Epithelial cell of proximal tubule (primary cell): ENCODE measurements around the gene COMMD2. TPM values are rescaled to one million over a fixed set of nuclear protein-coding genes. Genes with fewer than 3 reads are reported as not detected.
A peak's percentile ranks its signal among the peaks of the same experiment; 100 is the strongest.

Source experiments
- DNase-seq: peaks from one replicate; pipeline ENCODE4 v3.0.0-alpha.2; 2011; ENCODE audit warnings: low read depth
- H3K4me3 ChIP-seq: 2 replicates; pipeline ENCODE4 v1.5.1; 2011; ENCODE audit warnings: low read depth, mild to moderate bottlenecking, low read length
- total RNA-seq: library from RNA; depleted of rRNA; stranded (reverse); fragments of >200 nt; gene quantifications from 2 replicates; pipeline ENCODE4 v1.2.3, GENCODE V29; 2015
- TF ChIP-seq, protein P1 (sequence below): conservative IDR thresholded peaks from 2 replicates; pipeline ENCODE4 v1.5.1; 2012; ENCODE audit warnings: low read depth, mild to moderate bottlenecking, low read length

Gene COMMD2
- total RNA-seq: 22.0 and 23.7 TPM in 2 replicates

DNA sequence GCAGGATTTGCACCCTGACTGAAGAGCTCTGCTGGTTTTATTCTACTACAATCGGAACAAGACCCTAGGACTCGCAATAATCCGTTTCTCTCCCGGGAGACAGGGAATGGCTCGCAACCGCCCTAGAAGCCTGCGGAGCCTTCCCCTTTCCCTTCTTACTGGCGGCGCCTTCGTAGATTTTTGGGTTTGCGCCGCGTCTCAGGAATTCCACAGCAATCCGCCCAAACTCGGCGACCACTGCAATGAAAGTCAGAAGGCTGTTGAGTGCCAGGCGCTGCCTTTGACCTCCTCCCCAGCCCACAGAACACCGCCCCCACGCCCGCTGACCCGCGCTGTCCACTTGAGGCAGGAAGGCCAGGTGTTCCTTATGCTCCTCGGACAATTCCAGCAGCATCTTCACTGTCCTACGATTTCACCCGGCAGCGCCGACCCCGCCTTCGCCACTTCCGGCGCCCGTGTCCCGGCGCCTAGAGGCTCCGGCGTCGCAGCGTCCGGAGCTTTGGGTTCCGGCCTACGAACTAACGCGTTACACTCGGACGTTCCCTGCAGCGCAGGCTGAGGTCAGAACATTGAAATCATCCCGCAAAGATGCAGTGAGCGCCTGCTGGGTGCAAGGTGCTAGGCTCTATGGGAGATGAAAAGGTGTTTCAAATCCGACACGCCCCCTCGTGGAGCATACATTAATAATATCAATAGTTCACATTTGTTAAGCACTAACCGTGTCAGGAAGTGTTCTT, at the start of gene COMMD2:
COMMD2 (minus strand) TSS at position 439 of the 737 bp plus-strand sequence; CDS start at position 394, 45 bp downstream.
- DNase-seq: peak; percentile 56
- peak within 1 kb of the TSS; percentile 73 for H3K4me3 ChIP-seq
- TF ChIP-seq, protein P1, sequence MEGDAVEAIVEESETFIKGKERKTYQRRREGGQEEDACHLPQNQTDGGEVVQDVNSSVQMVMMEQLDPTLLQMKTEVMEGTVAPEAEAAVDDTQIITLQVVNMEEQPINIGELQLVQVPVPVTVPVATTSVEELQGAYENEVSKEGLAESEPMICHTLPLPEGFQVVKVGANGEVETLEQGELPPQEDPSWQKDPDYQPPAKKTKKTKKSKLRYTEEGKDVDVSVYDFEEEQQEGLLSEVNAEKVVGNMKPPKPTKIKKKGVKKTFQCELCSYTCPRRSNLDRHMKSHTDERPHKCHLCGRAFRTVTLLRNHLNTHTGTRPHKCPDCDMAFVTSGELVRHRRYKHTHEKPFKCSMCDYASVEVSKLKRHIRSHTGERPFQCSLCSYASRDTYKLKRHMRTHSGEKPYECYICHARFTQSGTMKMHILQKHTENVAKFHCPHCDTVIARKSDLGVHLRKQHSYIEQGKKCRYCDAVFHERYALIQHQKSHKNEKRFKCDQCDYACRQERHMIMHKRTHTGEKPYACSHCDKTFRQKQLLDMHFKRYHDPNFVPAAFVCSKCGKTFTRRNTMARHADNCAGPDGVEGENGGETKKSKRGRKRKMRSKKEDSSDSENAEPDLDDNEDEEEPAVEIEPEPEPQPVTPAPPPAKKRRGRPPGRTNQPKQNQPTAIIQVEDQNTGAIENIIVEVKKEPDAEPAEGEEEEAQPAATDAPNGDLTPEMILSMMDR: peak; percentile 36

DNA sequence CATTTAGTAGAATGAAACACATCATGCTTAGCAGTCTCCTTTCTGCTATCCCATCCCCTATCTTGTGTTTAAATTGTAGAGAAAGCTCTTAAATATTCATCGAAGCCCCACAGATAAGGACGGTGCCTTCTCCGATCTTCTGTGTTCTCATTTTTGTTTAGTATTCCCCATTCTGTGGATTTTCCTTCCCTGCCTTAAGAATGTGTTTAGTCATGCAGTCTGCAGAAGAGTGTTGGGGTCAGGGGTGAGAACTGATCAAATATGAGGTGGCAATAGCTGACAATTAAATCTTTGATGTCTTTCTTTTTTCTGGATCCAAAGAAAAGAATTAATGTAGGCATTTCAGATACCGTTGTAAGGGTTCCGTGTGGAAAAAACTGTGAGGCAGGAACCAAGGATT, 49.4 kb upstream of the COMMD2 start:
- DNase-seq: no peak

DNA sequence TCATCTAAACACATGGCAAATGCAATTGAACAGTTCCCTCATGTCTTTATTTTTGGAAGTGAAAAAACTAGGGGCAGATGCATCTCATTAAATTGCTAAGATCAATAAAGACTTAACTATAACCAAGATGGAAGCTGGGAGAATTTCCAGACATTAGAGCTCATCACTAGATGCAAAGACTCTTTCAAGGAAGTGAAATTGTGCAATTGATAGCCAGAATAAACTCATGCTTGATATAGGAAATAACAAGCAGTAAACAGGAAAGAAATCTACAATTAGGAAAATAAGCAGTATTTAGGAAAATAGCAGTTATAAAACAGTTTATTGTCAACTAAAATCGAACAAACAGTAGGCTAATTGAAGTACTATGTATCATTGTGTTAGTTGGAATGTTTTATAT, 48.9 kb upstream of the COMMD2 start:
- H3K4me3 ChIP-seq: no peak overlapping the region
- TF ChIP-seq, protein P1: no peak
- DNase-seq: no peak

More for the DNA sequence above, 49.4 kb upstream of the COMMD2 start:
- TF ChIP-seq, protein P1: no peak
- H3K4me3 ChIP-seq: no peak overlapping the region

DNA sequence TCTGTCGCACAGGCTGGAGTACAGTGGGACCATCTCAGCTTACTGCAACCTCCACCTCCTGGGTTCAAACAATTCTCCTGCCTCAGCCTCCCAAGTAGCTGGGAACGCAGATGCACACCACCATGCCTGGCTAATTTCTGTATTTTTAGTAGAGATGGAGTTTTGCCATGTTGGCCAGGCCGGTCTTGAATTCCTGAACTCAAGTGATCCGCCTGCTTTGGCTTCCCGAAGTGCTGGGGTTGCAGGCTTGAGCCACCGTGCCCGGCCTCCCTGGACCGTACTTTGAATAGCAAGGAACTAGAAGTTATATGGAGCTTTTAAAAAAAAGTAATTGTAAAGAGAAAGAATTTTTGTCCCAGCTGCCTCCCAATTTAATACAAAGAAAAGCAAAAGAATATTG, 48.4 kb upstream of the COMMD2 start:
- DNase-seq: no peak
- TF ChIP-seq, protein P1: no peak
- H3K4me3 ChIP-seq: no peak overlapping the region

DNA sequence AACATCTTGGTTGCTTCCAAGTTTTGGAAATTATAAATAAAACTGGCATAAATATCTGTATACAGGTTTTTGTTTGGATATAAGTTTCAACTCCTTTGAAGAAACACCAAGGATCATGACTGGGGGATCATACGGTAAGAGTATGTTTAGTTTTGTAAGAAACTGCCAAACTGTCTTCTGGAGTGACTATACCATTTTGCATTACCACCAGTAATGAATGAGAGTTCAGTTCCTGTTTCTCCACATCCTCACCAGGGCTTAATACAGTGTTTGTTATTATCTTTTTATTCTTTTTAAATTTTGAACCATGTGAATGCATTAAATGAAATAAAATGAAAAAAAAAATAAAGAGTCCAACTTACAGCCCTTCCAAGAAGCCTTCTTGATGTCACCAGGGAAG, 43.7 kb upstream of the COMMD2 start:
- no peak overlapping the region for H3K4me3 ChIP-seq
- no peak for DNase-seq
- TF ChIP-seq, protein P1: no peak

DNA sequence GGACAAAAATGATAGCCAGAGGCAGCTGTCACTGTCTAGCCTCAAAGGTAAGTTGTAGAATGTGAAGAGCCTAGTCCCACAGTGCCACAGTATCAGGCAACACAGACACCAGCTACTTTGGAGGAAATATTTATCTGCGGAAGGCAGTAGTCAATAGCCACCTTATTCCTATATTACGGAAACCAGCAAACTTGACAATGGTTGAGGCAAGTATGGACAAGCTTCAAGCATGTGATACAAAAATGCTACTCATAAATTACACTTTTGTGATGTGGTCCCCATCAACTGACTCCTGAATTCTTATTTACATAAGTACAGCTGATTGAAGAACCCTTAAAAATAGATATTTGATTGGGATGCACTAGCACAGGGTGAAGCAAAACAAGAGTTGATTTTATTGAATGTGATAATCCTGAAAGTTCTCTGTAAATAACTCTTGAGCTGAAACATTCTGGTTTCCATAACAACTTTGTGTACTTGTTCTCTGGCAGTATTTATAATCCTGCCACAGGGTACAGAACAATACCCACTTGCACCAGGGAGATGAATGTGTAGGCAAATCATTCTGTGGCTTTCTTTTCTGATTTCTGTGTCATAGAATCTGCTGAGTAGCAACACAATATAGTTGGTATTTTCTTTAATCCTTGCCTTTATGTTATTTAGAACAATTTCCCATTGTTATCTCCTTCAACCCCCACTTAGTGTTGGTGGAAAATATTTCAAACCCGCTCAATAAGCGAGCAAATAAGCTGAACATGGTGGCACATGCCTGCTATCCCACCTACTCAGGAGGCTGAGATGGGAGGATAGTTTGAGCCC, 40.4 kb upstream of the COMMD2 start, which contains the start of gene ANKUB1:
ANKUB1 (minus strand) TSS at position 103 of the 819 bp plus-strand sequence. CDS start 188 bp downstream, outside the sequence.
- no peak for DNase-seq
- TF ChIP-seq, protein P1: no peak
- H3K4me3 ChIP-seq: no peak within 1 kb of the TSS
